HG02973 (cell line): ENCODE measurements around the gene RPS6KA4.

ENCODE experiments used
- ATAC-seq: cut with Tn5 transposase; IDR thresholded peaks from one replicate; pipeline ENCODE4 v1.9.1; 2021; ENCODE audit warnings: moderate library complexity; ENCODE audit not compliant: unreplicated experiment

Gene RPS6KA4

GRCh38 chr11:64384028-64384737 is 25.2 kb downstream of the RPS6KA4 start:
- ATAC-seq = no peak

- ATAC-seq = no peak
Observed at GRCh38 chr11:64384981-64385944, 26.3 kb downstream of the RPS6KA4 start.

- ATAC-seq = no peak
Observed at GRCh38 chr11:64385945-64386704, 27.2 kb downstream of the RPS6KA4 start.

- no peak for ATAC-seq
Observed at GRCh38 chr11:64387916-64388315, 29.0 kb downstream of the RPS6KA4 start.

- ATAC-seq = no peak
Observed at GRCh38 chr11:64388894-64389293, 29.9 kb downstream of the RPS6KA4 start.

- no peak for ATAC-seq
Observed at GRCh38 chr11:64389851-64390250, 30.9 kb downstream of the RPS6KA4 start.

- no peak for ATAC-seq
Observed at GRCh38 chr11:64390558-64390957, 31.6 kb downstream of the RPS6KA4 start.

GRCh38 chr11:64391839-64392238 is 32.9 kb downstream of the RPS6KA4 start:
- no peak for ATAC-seq

GRCh38 chr11:64395545-64396078 is 36.6 kb downstream of the RPS6KA4 start:
- no peak for ATAC-seq

GRCh38 chr11:64396079-64396591 is 37.2 kb downstream of the RPS6KA4 start:
- ATAC-seq = no peak

GRCh38 chr11:64400102-64400501 is 41.1 kb downstream of the RPS6KA4 start:
- no peak for ATAC-seq

- ATAC-seq = no peak
Observed at GRCh38 chr11:64400667-64401066, 41.7 kb downstream of the RPS6KA4 start.

- no peak for ATAC-seq
Observed at GRCh38 chr11:64401775-64402174, 42.8 kb downstream of the RPS6KA4 start.

- ATAC-seq = no peak
Observed at GRCh38 chr11:64403106-64403505, 44.1 kb downstream of the RPS6KA4 start.

- ATAC-seq = no peak
Observed at GRCh38 chr11:64406221-64406946, 47.4 kb downstream of the RPS6KA4 start.

GRCh38 chr11:64407221-64407620 is 48.3 kb downstream of the RPS6KA4 start:
- ATAC-seq = no peak

GRCh38 chr11:64407630-64408029 is 48.7 kb downstream of the RPS6KA4 start:
- no peak for ATAC-seq

GRCh38 chr11:64409278-64409677 is 50.3 kb downstream of the RPS6KA4 start:
- no peak for ATAC-seq

- no peak for ATAC-seq
Observed at GRCh38 chr11:64409707-64410403, 50.9 kb downstream of the RPS6KA4 start.

GRCh38 chr11:64410404-64410734 is 51.4 kb downstream of the RPS6KA4 start:
- ATAC-seq = no peak
